GM21381 (cell line): ENCODE data around the gene GAPT.

ENCODE experiments used
- ATAC-seq: cut with Tn5 transposase; IDR thresholded peaks from one replicate; pipeline ENCODE4 v1.9.1; 2021; ENCODE audit warnings: mild to moderate bottlenecking, moderate library complexity; ENCODE audit not compliant: unreplicated experiment

The GAPT gene

DNA sequence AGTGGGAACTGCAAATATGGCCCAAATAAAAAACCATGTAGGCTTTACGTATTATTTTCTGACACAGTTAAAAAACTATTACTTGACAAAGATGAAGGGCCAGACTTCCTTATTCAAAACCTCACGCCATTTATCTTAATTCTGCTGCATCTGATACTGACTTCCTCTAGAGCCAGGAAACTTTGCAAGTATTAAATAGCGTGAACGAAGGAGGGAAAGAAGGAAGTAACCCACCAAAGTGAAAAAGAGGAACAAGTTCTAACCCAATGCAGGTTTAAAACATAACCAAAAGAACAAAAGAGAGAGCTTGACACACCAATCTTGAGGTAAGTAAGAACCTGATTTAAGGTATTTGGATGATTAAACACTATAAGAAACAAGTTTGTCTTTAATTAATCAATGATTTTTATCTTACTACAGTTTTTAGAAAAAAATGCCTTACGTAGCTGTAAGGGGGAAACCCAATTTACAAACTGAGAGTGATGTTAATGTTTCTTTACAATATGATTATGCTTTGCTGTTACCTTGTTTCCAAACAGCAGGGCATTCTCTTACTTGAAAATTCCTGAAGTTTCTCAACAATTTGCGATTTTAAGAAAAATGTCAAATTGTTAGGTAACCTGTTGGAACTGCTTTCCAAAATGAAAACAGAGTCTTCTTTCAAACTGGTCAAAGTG is at the start of gene GAPT:
GAPT (plus strand) TSS at position 220 of the 677 bp plus-strand sequence. CDS start 3,102 bp downstream, outside the sequence.
- ATAC-seq: peak; percentile 86

DNA sequence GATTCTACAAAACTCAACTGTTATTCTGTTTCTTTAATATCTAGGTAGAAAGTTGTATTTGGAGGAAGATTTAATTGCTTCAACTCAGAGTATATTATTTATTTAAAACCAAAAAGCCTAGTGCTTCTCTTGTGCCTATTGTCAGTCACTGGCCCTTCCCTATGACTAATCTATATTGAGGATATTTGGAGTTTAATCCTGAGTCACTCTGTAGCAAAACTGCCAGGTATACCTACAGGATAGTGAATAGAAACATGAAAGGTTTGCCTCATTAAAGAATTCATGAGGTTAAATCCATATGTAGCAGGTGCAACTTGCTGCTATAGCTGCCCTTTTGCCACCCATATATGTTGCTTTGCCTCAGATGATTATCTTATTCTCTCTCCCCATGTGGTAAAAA is 46.4 kb upstream of the GAPT start:
- ATAC-seq: no peak

DNA sequence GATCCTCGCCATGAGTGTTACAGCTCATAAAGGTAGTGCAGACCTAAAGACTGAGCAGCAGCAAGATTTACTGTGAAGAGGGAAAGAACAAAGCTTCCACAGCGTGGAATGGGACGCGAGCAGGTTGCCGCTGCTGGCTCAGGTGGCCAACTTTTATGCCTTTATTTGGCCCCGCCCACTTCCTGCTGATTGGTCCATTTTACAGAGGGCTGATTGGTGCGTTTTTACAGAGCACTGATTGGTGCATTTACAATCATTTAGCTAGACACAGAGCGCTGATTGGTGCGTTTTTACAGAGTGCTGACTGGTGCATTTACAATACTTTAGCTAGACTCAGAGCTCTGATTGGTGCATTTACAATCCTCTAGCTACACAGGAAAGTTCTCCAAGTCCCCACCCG is 45.2 kb upstream of the GAPT start:
- ATAC-seq: no peak

DNA sequence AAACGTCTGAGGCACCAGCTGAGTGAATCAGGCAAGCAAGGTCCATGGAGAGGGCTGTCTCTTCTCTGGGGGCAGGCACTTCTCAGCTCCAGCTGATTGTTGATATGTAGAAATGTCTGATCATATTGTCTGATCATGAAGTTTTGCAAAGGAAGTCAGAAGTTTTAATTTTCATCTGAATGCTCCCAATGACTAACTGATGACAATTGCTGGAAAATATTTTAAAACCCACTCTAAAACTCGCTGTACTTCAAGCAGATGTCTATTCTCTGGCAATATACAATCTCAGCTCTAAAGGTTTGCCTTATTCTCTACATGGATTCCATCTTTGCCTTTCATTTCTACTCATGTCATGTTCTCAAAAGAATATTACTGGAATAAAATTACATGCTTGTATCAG is 44.0 kb upstream of the GAPT start:
- ATAC-seq: no peak

DNA sequence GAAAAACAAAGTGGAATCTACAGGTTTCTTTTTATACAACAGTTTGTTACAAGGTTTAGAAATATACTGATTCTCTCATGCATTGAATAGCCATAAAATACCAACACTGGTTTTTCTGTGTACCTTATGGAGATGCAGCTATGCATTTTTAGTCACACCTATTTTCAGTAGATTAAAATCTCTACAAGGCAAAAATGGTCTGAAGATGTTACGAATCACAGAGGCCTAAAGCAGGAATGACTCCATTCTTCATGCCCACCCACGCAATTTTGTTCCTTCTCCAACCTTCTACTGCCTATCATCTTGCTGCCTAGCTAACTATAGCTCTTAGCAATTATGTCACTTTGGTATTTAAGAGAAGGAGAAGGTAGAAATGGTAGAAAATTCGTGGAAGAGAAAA is 41.2 kb upstream of the GAPT start:
- ATAC-seq: no peak

DNA sequence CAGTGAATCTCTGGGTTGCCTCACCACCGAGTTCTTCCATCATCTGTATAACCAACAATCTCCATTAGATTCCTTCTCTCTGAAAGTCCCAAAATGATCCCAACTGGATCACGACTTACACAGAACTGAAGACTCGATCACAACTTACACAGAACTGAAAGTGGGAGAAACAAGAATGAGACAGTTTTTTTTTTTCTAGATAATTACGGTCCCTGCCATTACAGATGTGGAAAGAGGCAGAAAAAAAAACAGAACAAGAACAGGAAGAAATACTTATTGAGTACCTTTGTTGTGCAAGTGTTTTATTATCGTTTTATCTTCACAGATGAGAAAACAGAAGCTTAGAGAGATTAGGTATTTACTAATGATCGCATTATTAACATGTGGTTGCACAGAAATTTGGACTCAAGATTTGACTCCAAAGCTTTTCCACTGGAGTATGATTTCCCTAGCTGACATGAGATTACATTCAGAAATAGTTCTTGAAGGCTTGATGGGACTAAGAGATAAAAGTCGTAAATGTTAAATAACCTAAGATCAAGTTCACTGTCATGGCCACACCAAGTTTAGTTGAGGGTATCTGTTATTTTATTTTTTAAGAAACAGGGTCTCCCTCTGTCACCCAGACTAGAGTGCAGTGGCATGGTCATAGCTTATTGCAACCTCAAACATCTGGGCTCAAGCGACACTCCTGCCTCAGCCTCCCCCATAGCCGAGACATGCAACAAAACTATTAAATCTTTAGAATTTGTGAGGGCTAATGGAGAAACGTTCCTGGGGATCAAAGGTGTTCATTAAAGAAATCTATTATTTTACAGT is 40.2 kb upstream of the GAPT start:
- no peak for ATAC-seq

DNA sequence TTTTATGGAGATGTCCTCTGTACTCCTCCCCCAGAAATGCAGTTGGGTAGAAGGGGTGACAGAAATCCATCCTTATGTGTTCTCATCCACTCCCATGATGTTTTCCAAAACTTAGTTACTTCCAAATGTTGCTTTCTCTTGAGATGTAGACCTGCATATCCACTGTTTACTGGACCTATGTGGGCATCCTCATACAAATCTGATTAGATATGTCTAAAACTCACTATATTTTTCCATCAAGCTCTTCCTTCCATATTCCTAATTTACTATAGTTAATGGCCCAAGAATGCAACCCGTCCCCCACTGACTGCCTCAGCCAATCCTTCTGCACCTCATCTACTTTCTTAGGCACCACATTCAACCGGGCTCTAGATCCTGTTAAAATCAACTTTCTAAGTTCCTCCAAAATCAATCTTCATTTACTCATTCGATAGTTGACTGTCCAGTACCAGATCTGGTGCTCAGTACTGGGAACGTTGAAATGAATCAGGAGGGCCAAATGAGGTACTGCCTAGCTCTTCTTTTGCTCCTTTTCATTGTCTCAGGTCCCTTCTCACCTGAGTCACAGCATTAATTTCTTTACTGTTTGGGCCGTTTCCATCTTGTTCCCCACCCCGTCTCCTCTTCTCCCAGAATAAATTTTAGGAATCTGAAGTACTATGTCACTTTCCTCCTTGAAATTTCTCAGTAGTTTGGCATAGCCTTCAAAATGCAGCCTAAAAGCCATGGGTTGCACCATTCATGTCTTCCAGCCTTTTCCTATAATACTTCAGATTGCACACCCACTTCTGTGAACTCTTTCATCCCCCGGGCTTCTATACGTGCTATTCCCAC is 39.3 kb upstream of the GAPT start:
- ATAC-seq: no peak

DNA sequence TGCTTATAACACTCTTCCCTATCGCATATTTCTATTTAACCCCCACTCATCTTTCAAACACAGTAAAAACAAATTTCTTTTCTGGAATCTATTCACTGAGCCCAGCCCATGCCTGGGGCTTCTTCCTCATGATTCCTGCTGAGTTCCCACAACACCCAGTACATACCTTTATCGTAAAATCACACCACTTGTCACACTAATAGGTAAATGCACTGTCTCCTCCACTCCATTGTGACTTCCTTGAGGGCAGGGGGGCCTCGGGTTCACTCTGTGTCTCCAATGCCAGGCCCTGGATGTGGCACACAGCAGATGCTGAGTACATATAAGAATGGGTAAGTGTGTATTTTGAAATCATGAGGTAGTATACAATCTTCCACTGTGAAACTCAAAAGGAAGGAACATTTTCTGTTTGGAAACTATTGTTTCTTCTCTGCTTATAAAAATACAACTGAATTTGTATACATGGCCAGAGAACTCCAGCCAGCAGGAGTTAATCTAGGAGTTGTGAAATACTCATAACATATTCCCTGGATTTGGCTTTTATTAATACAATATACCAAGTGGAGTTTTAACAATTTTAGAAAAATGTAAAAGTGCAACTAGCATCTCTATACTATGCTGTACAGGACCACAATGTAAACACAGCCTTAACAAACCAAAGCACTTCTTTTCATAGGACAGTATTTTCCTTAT is 38.5 kb upstream of the GAPT start:
- no peak for ATAC-seq

DNA sequence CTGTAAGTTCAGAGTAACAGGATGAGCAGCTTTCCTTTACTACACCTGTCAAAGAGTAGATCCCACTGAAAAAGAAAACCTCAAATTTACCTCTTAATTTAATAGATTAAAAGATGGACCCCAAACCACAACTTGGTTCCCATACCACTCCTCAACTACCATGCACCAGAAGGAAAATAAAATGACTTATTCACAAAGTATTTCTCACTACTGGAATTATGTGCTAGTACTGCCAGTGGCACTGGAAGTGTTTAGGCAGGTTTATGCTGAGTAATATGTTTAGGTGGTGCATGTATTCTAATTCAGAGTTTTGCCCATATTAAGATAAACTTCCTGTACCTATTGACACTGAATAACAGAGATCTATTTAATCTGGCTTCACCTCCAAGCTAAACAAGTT is 37.9 kb upstream of the GAPT start:
- ATAC-seq: no peak

DNA sequence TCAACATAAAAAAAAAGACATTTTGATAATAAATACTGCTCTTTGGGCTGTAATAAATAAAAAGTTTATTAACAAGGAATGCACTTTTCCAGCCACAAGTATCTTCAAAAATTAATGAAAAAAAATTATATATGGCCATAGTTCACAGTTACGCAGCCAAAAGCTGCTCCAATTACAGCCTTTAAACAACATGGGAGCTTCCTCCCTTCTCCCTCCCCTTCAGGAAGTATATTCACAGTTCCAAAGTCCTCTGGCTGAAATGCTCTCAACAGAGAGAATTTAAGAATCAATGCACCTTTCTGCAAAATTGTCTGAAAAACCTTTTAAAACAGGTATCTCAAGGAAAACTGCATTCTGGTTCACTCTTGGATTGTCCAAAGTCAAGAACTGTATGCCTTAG is 37.2 kb upstream of the GAPT start:
- no peak for ATAC-seq

DNA sequence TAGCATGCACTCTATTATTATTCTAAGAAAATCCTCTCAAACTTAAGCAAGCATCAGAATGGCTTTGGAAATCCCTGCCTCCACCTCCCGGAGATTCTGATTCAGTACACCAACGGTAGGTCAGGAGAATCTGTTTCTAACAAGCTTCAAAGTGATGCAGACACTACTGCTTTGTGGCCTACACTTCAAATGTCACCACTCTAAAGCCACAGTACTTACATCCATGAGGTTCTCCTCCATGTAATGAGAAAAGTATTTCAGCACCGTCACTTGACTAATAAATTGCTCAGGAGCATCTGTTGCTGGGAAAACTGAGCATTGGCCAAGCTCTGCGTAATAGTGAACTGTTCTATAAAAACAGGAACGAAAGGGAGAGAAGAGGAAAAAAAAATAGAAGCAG is 36.2 kb upstream of the GAPT start:
- no peak for ATAC-seq

DNA sequence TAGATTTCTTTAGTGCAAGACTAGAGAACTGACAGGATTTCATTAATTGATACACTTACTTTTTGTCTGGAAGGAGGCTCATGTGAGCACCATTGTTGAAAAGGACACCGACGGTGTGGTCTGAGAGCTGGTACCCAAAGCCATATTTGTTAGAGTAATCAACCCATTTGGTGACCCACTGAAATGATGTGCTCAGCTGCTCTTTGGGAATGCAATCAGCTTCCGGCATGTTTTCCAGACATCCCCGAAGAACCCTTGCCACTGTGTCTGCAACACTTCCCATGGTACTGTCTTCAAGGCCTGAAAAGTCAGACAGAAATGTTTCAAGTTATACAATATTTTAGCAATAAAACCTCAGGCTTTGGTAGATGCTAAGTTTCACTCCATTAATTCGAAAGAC is 35.8 kb upstream of the GAPT start:
- ATAC-seq: no peak

DNA sequence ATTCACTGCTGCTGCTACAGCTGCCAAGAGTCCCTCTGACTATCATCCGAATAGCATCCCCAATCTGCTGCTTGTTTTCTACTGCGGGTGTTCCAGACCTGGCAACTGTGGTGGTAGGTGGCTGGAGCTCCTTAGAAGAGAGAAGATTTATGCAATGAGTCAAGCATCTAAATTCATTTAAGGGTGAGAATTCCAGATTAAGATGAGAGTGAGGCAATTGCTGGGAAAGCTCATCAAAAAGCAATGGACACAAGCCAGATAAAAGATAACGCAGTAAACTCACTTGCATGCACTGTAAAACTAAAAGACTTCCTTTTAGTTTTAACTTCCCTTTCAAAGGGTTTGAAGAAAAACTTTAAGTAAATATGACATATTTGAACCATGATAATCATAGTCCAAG is 35.2 kb upstream of the GAPT start:
- no peak for ATAC-seq

DNA sequence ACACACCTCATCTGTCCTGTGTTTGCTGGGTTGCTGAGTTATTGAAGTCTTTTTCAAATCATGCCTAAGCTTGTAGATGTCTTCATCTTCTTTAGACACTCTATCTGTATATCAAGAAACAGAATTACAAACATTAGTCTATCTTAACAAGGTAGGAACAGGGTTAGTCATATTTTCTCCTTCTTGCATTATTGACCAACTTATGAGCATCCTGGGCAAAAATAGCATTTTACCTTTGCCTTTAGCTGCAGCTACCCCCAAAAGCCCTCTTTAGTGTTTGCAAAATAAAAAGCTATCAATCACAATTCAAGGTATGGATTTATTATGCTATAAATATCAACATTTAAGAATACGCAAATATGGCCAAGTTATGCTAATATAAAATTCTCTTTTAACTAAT is 34.7 kb upstream of the GAPT start:
- no peak for ATAC-seq

DNA sequence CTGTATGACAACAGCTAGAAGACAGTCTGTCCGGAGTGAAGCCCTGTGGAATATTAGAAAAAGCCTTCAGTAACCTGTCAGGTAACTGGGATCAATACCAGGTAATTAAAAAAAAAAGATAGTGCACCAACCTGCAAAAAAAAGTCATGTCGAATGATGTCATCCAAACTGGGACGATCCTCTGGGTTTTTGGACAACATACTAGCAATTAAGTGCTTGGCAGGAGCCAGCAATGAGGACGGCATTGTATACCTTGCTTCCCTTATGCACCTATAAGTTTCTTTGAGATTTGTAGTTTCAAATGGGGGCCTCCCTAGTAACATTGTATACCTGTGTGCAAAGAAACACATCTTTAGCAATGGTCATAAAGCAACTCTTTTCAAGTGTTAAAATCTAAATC is 34.2 kb upstream of the GAPT start:
- ATAC-seq: no peak

DNA sequence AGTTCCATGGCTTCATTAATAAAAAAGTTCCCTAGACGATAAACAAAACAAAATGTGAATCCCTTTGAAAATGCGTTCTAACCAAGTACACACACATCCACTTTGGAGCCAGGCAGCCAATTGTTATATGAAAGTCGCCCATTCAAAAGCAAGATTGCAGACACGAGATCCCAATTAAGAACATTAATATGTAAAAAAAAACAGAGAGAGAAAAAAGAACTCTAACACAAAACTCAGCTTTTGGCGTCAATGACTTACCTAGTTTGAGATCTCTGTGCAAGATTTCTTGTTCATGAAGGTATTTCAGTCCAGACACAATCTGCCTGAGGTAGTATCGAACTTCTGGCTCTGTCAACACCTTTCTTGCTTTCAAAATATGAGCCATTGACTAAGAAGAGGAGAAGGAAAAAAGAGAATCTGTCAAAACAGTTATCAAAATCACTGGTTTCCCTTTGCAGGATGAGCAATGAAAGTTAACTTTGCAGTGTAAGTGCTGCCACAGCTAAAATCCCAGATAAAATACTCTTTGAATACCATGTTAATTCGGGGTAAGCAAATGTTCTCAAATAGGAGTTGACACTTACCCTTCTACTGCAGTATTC is 33.0 kb upstream of the GAPT start:
- ATAC-seq: no peak

DNA sequence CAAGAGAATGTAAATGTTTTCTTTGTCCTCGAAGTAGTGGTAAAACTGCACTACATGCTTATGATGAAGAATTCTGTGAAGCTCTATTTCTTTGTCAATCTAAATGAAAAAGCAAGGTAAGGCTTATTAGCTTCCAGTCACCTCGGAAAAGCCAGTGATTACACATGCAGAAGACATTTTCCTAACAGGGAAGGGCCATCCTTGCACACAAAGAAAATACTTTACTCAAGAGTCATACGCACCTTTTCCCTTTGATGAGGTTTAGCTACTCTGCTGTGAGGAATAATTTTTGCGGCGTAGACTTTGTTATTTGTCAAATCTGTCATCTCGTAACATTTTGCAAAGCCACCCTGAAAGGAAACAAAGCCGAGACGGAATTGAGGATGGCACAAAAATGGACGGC is 32.5 kb upstream of the GAPT start:
- ATAC-seq: no peak

DNA sequence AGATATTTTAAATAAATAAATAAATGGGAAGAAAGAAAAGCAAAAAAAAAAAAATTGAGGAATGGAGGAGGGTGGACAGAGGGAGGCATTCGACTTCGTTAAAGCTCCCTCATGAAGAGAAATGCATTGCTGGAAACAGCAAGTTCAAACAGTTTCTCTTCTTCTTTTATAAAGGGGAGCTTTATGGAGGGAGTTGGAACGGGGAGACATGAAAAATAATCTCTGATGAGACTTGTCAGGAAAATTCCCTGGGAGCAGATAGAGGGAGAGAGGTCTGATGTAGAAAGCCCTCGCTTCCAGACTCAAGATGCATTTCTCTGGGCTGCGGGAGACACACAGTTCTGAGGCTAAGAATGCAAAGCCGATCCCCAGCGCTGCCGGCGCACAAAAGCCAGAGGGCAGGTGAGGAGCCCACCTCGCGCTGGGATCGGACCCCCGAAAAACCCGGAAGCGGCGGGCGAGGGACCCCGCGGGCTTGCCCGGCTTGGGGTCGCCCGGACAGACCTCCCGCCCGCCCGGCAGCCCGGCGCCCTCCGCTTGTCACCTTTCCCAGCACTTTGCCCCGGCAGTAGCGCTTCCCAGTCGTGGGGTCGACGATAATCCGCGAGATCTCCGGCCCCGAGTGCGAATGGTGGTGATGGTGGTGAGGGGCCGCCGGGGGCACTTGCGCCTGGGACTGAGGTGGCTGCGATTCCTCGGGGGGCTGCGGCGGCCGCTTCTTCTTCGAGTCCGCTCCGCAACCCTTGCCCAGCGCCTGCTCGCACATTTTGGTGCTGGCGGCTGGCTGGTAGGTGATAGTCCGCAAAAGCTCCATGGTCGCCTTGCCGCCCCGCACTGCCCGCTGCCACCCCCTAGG is 31.9 kb upstream of the GAPT start:
- ATAC-seq: no peak

DNA sequence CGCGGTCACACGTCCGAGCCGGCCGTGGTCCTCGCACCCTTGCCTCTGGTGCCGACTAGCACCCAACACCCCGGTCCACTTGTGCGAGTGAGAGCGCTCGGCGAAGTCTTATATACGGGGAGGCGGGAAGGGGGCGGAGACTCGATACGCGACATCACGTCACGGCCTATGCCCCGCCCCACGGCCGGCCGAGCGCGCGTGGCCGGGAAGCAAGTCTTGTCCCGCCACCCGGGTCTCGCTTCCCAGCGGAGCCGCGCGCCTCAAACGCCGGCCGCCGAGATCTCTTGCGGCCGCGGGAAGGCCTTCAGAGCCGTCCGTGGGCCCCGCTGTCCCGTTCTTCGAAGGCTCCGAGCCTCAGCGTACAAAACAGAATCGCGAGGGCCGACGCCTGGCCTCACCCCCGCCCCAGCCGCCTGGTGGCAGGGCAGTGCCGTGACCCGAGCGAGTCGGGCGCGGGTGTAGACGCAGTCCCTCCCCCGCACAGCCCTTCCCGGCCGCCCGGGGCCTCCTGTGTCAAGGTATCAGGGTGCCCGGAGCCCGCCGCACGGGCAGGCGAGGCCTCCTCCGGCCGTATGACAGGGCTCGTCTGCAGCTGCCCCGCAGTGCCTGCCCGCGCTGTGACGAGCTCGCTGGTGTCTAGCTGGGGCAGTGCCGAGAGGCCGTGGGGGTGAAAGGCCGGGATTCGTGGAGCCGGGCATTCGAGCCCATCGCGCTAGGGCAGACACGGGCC is 31.1 kb upstream of the GAPT start, which contains the start of gene PLK2:
PLK2 (minus strand) TSS at position 85 of the 730 bp plus-strand sequence. CDS start 127 bp downstream, outside the sequence.
- peak; percentile 77 for ATAC-seq
